GM12864 (cell line): ENCODE results near the gene AKNA.

Source experiments
- DNase-seq: peaks from one replicate; pipeline ENCODE4 v3.0.0-alpha.2; 2011; ENCODE audit warnings: low read depth
- H3K4me3 ChIP-seq: 2 replicates; pipeline ENCODE4 v1.5.1; 2011; ENCODE audit warnings: mild to moderate bottlenecking, low read depth, low read length, control low read depth
- CTCF ChIP-seq: IDR thresholded peaks from 2 replicates; pipeline ENCODE4 v1.5.1; 2011; ENCODE audit warnings: low read depth, mild to moderate bottlenecking, moderate library complexity, low read length, control low read depth, inconsistent platforms; ENCODE audit errors: missing control alignments

Gene AKNA

GRCh38 chr9:114417511-114417910 lies 29.7 kb upstream of the AKNA start:
- DNase-seq: no peak
- no peak overlapping the region for H3K4me3 ChIP-seq
- peak; percentile 21 for TF ChIP-seq CTCF

- H3K4me3 ChIP-seq: no peak overlapping the region
- no peak for TF ChIP-seq CTCF
- DNase-seq: no peak
Measured at GRCh38 chr9:114416906-114417305, 29.1 kb upstream of the AKNA start.

GRCh38 chr9:114416290-114416689 lies 28.5 kb upstream of the AKNA start:
- H3K4me3 ChIP-seq: no peak overlapping the region
- DNase-seq: no peak
- no peak for TF ChIP-seq CTCF

GRCh38 chr9:114414346-114414745 lies 26.6 kb upstream of the AKNA start:
- H3K4me3 ChIP-seq: no peak overlapping the region
- TF ChIP-seq CTCF: no peak
- DNase-seq: no peak

- TF ChIP-seq CTCF: no peak
- H3K4me3 ChIP-seq: no peak overlapping the region
- no peak for DNase-seq
Measured at GRCh38 chr9:114413861-114414301, 26.1 kb upstream of the AKNA start.

GRCh38 chr9:114412048-114412683 lies 24.4 kb upstream of the AKNA start:
- no peak for TF ChIP-seq CTCF
- H3K4me3 ChIP-seq: no peak overlapping the region
- no peak for DNase-seq

- H3K4me3 ChIP-seq: no peak overlapping the region
- TF ChIP-seq CTCF: no peak
- DNase-seq: no peak
Measured at GRCh38 chr9:114411452-114411851, 23.7 kb upstream of the AKNA start.
